HEK293 (cell line): ENCODE results near the gene RACGAP1.

Experiments
- CTCF ChIA-PET: fragments of 350-600 bp; formaldehyde crosslinking; extraction: SDS; loops from one replicate; lab custom pipeline; 2021; ENCODE audit warnings: antibody characterized with exemption; lab: Yijun Ruan, JAX
- POLR2A ChIA-PET: fragments of 300-600 bp; formaldehyde crosslinking; extraction: SDS; loops from one replicate; lab custom pipeline; 2020; ENCODE audit warnings: antibody characterized with exemption, inconsistent platforms; lab: Yijun Ruan, JAX
- H3K27ac ChIP-seq: fragments of 200-500 bp; sonication (Bioruptor generic); 2 replicates; pipeline ENCODE4 v1.5.1; 2014; ENCODE audit warnings: low read depth, low read length, control low read depth, inconsistent platforms; ENCODE audit errors: extremely low read depth
- H3K36me3 ChIP-seq, 2 experiments: fragments of 200-500 bp in 1 of 2; sonication (Bioruptor generic) in 1 of 2; 1 replicate in 1 of 2; 2 replicates in 1 of 2; pipeline ENCODE4 v1.5.1; 2014 to 2017; ENCODE audit warnings: inconsistent platforms in 2 of 2, low read length in 2 of 2; ENCODE audit not compliant: control insufficient read depth in 2 of 2, insufficient read depth in 1 of 2
- H3K4me1 ChIP-seq: fragments of 200-500 bp; sonication (Bioruptor generic); 2 replicates; pipeline ENCODE4 v1.5.1; 2014; ENCODE audit warnings: mild to moderate bottlenecking, low read length, inconsistent platforms; ENCODE audit not compliant: control insufficient read depth, insufficient read depth
- H3K4me3 ChIP-seq: 2 replicates; pipeline ENCODE4 v1.5.1; 2011; ENCODE audit warnings: low read depth, mild to moderate bottlenecking, control low read depth, low read length, moderate library complexity
- H3K9me3 ChIP-seq: fragments of 200-500 bp; sonication (Bioruptor generic); 2 replicates; pipeline ENCODE4 v1.5.1; 2014; ENCODE audit warnings: low read depth, low read length, inconsistent platforms; ENCODE audit not compliant: control insufficient read depth, insufficient read depth
- CTCF ChIP-seq: fragments of 450-650 bp; formaldehyde crosslinking; IDR thresholded peaks from 2 replicates; pipeline ENCODE4 v1.5.1; 2016; ENCODE audit warnings: missing biosample characterization, missing genetic modification characterization
- EGR2 ChIP-seq: fragments of 450-650 bp; formaldehyde crosslinking; IDR thresholded peaks from 2 replicates; pipeline ENCODE4 v1.5.1; 2016; ENCODE audit warnings: low read depth, missing biosample characterization, missing genetic modification characterization
- IKZF3 ChIP-seq: fragments of 450-650 bp; IDR thresholded peaks from 2 replicates; pipeline ENCODE4 v1.5.0; 2018; ENCODE audit warnings: missing biosample characterization, mild to moderate bottlenecking, missing genetic modification characterization, moderate library complexity
- KLF16 ChIP-seq: fragments of 450-650 bp; formaldehyde crosslinking; IDR thresholded peaks from 2 replicates; pipeline ENCODE4 v1.5.1; 2017; ENCODE audit warnings: missing biosample characterization, missing genetic modification characterization
- PBX3 ChIP-seq: sonication (generic); formaldehyde crosslinking; IDR thresholded peaks from 2 replicates; pipeline ENCODE4 v1.8.1; 2022; ENCODE audit warnings: mild to moderate bottlenecking, moderate library complexity, missing genetic modification reagents
- SP3 ChIP-seq: fragments of 450-650 bp; formaldehyde crosslinking; IDR thresholded peaks from 2 replicates; pipeline ENCODE4 v1.5.1; 2016; ENCODE audit warnings: missing biosample characterization, missing genetic modification characterization
- ZBTB7A ChIP-seq: fragments of 450-650 bp; formaldehyde crosslinking; IDR thresholded peaks from 2 replicates; pipeline ENCODE4 v1.5.1; 2016; ENCODE audit warnings: low read depth, missing biosample characterization, missing genetic modification characterization
- ZFHX2 ChIP-seq: fragments of 450-650 bp; formaldehyde crosslinking; conservative IDR thresholded peaks from 2 replicates; pipeline ENCODE4 v1.5.1; 2016; ENCODE audit warnings: missing biosample characterization, missing genetic modification characterization
- ZNF112 ChIP-seq: fragments of 450-650 bp; formaldehyde crosslinking; IDR thresholded peaks from 2 replicates; pipeline ENCODE4 v1.5.0; 2017; ENCODE audit warnings: missing biosample characterization, missing genetic modification characterization
- ZNF155 ChIP-seq: fragments of 450-650 bp; formaldehyde crosslinking; IDR thresholded peaks from 2 replicates; pipeline ENCODE4 v1.5.1; 2016; ENCODE audit warnings: missing biosample characterization, missing genetic modification characterization
- ZNF169 ChIP-seq: fragments of 450-650 bp; formaldehyde crosslinking; IDR thresholded peaks from 2 replicates; pipeline ENCODE4 v1.5.1; 2016; ENCODE audit warnings: missing biosample characterization, missing genetic modification characterization
- ZNF266 ChIP-seq: fragments of 450-650 bp; formaldehyde crosslinking; IDR thresholded peaks from 2 replicates; pipeline ENCODE4 v1.5.1; 2016; ENCODE audit warnings: missing biosample characterization, missing genetic modification characterization, low read depth
- ZNF280C ChIP-seq: fragments of 450-650 bp; formaldehyde crosslinking; IDR thresholded peaks from 2 replicates; pipeline ENCODE4 v1.5.1; 2016; ENCODE audit warnings: missing biosample characterization, missing genetic modification characterization
- ZNF350 ChIP-seq: fragments of 450-650 bp; formaldehyde crosslinking; IDR thresholded peaks from 2 replicates; pipeline ENCODE4 v1.5.0; 2017; ENCODE audit warnings: missing biosample characterization, mild to moderate bottlenecking, missing genetic modification characterization
- ZNF398 ChIP-seq: fragments of 450-650 bp; formaldehyde crosslinking; IDR thresholded peaks from 2 replicates; pipeline ENCODE4 v1.5.1; 2017; ENCODE audit warnings: missing biosample characterization, missing genetic modification characterization
- ZNF423 ChIP-seq: fragments of 450-650 bp; formaldehyde crosslinking; IDR thresholded peaks from 2 replicates; pipeline ENCODE4 v1.5.1; 2016; ENCODE audit warnings: missing biosample characterization, missing genetic modification characterization
- ZNF555 ChIP-seq: fragments of 450-650 bp; formaldehyde crosslinking; conservative IDR thresholded peaks from 2 replicates; pipeline ENCODE4 v1.5.1; 2017; ENCODE audit warnings: missing biosample characterization, mild to moderate bottlenecking, missing genetic modification characterization, inconsistent platforms
- ZNF596 ChIP-seq: fragments of 450-650 bp; IDR thresholded peaks from 2 replicates; pipeline ENCODE4 v1.5.0; 2018; ENCODE audit warnings: missing biosample characterization, mild to moderate bottlenecking, missing genetic modification characterization, moderate library complexity
- ZNF621 ChIP-seq: fragments of 450-650 bp; formaldehyde crosslinking; IDR thresholded peaks from 2 replicates; pipeline ENCODE4 v1.5.1; 2017; ENCODE audit warnings: missing biosample characterization, missing genetic modification characterization
- ZNF664 ChIP-seq: fragments of 450-650 bp; formaldehyde crosslinking; IDR thresholded peaks from 2 replicates; pipeline ENCODE4 v1.5.1; 2016; ENCODE audit warnings: missing biosample characterization, missing genetic modification characterization
- ZNF670 ChIP-seq: fragments of 450-650 bp; formaldehyde crosslinking; IDR thresholded peaks from 2 replicates; pipeline ENCODE4 v1.5.1; 2016; ENCODE audit warnings: missing biosample characterization, missing genetic modification characterization, low read depth
- ZNF677 ChIP-seq: fragments of 450-650 bp; IDR thresholded peaks from 2 replicates; pipeline ENCODE4 v1.5.0; 2018; ENCODE audit warnings: missing biosample characterization, mild to moderate bottlenecking, missing genetic modification characterization, moderate library complexity
- ZNF837 ChIP-seq: fragments of 450-650 bp; formaldehyde crosslinking; IDR thresholded peaks from 2 replicates; pipeline ENCODE4 v1.5.1; 2016; ENCODE audit warnings: missing biosample characterization, missing genetic modification characterization
- ZSCAN23 ChIP-seq: fragments of 450-650 bp; formaldehyde crosslinking; IDR thresholded peaks from 2 replicates; pipeline ENCODE4 v1.5.1; 2016; ENCODE audit warnings: missing biosample characterization, missing genetic modification characterization

Gene RACGAP1

GRCh38 chr12:49967042-49967776 lies 58.1 kb downstream of the RACGAP1 start (continued):
- peak; percentile 97 for TF ChIP-seq CTCF (tag by site-specific recombination)
- peak; percentile 68 for TF ChIP-seq EGR2 (tag by site-specific recombination)
- 0 out of 2 replicates have a peak, but pooled peaks have one; percentile 40 for TF ChIP-seq KLF16 (tag by site-specific recombination)
- peak; percentile 73 for TF ChIP-seq SP3 (tag by site-specific recombination)
- TF ChIP-seq ZNF398 (tag by site-specific recombination) = peak; percentile 52; the same call in 1 of the 2 replicates

- ChIA-PET POLR2A (interaction anchor here (1.0 to 1.6 kb wide), 7 partner anchors 13 to 145 kb away, joined by 3 to 6 read pairs (median 4); partner anchors contain the start of genes BCDIN3D and COX14), CTCF (interaction anchor here (0.6 to 7.1 kb wide), 66 partner anchors 8 to 538 kb away, joined by 3 to 104 read pairs (median 6); partner anchors contain the start of genes AQP2 and COX14)
- TF ChIP-seq ZSCAN23 (tag by site-specific recombination) = no peak
- no peak for TF ChIP-seq ZNF677
- no peak for TF ChIP-seq ZNF670 (tag by site-specific recombination)
- TF ChIP-seq ZNF664 = no peak
- TF ChIP-seq IKZF3 (tag by site-specific recombination) = no peak
- no peak for TF ChIP-seq ZNF423 (tag by site-specific recombination)
- no peak for TF ChIP-seq ZNF621 (tag by site-specific recombination)
- 0 out of 2 replicates have a peak, but pooled peaks have one; percentile 19 for TF ChIP-seq ZBTB7A (tag by site-specific recombination)
- no peak overlapping the region for H3K4me3 ChIP-seq
- no peaks in the 10 kb centered on the region for H3K9me3 ChIP-seq
- no peaks in the 10 kb centered on the region for H3K4me1 ChIP-seq
- no peak overlapping the region for H3K27ac ChIP-seq
- H3K36me3 ChIP-seq = no peaks in the 10 kb centered on the region
Observed at GRCh38 chr12:49966511-49967041, 58.7 kb downstream of the RACGAP1 start.

GRCh38 chr12:49965836-49966235 lies 59.5 kb downstream of the RACGAP1 start:
- Histone ChIP-seq H3K27ac (no peak overlapping the region), H3K4me1 (no peaks in the 10 kb centered on the region), H3K9me3 (no peaks in the 10 kb centered on the region), H3K4me3 (no peak overlapping the region), H3K36me3 (no peaks in the 10 kb centered on the region)
- POLR2A ChIA-PET = interaction anchor here (1.3 to 1.6 kb wide), 2 partner anchors 12 to 104 kb away, joined by 3 to 4 read pairs; no protein-coding TSS in a partner anchor
- CTCF ChIA-PET = interaction anchor here (0.6 to 7.1 kb wide), 34 partner anchors 7 to 207 kb away, joined by 3 to 104 read pairs (median 10); partner anchors contain the start of genes AQP2 and COX14
- TF ChIP-seq PBX3 (CRISPR knock-in tag) (no peak), ZNF280C (no peak), ZFHX2 (tag by site-specific recombination) (no peak), ZNF266 (tag by site-specific recombination) (no peak), ZNF112 (no peak), ZNF169 (no peak), ZNF155 (tag by site-specific recombination) (no peak), ZNF350 (no peak), ZNF596 (tag by site-specific recombination) (no peak), ZNF837 (tag by site-specific recombination) (no peak), ZNF555 (tag by site-specific recombination) (no peak)
